ENCODE measurements around the gene DNAH17. TPM values are rescaled to one million over a fixed set of nuclear protein-coding genes. Genes with fewer than 3 reads are reported as not detected.

Gene DNAH17
- total and polyA plus RNA-seq, 2 of the 13 experiments (the other 11 are each of a cell fraction or from before 2014, with no cell fraction given), result 0.86 to 1.6 TPM

- intact Hi-C loops (cut with micrococcal nuclease; ENCODE audit: unreplicated experiment) (no loop called here), in situ Hi-C loops (cut with HindIII; ENCODE audit: extremely low pct_ligation_motif_present, low pct_unique_long_range_greater_than_20kb) (no loop called here)
- Histone ChIP-seq H3K9ac (ENCODE audit: insufficient read depth, low read depth, low read length) (no peak overlapping the region), H3K4me3 (replicated peaks in 1 of 3; ENCODE audit: insufficient read depth in 1 of 3, low read depth in 2 of 3, low read length in 3 of 3) (no peak overlapping the region), H4K20me1 (ENCODE audit: insufficient read depth, low read length) (peaks cover 20% of the 10 kb centered on the region; the same call in 1 of the 2 replicates), H2AFZ (ENCODE audit: low read length) (no peak overlapping the region), H3K4me2 (ENCODE audit: low read depth, low read length) (no peak overlapping the region), H3K27me3 (ENCODE audit: control insufficient read depth in 1 of 2, insufficient read depth in 2 of 2, low read length in 2 of 2) (no peaks in the 10 kb centered on the region), H3K9me3 (ENCODE audit: low read length) (no peaks in the 10 kb centered on the region), H3K27ac (ENCODE audit: extremely low read length, insufficient read depth, low read length) (no peak overlapping the region), H3K36me3 (replicated peaks in 1 of 2; ENCODE audit: control insufficient read depth in 1 of 2, insufficient read depth in 2 of 2, low read length in 2 of 2) (peaks cover 4 to 29% of the 10 kb centered on the region in 2 experiments), H3K4me1 (ENCODE audit: insufficient read depth, low read length) (peaks cover 19% of the 10 kb centered on the region), H3K79me2 (ENCODE audit: insufficient read depth, low read length) (peaks cover 83% of the 10 kb centered on the region)
- POLR2A ChIA-PET, result interaction anchor here (1.3 kb wide), 1 partner anchor 9 kb away, joined by 5 read pairs; the partner anchor contains the start of gene PGS1
- CTCF ChIA-PET (ENCODE audit: low intra/inter-chr PET ratio, low total read pairs), result no interaction called here
- ATAC-seq (no peak), DNase-seq (ENCODE audit: low spot score) (no peak), FAIRE-seq (no peak)
- TF ChIP-seq SSRP1 (CRISPR knock-in tag; IDR thresholded peaks at IDR 0.05) (no peak), TEAD3 (CRISPR knock-in tag; optimal IDR thresholded peaks at IDR 0.05; ENCODE audit: borderline replicate concordance) (no peak), ISL2 (CRISPR knock-in tag; IDR thresholded peaks at IDR 0.05) (no peak), RBAK (CRISPR knock-in tag; IDR thresholded peaks at IDR 0.05) (no peak), ARID5B (CRISPR knock-in tag; IDR thresholded peaks at IDR 0.05) (no peak), ZBTB8A (CRISPR knock-in tag; IDR thresholded peaks at IDR 0.05; ENCODE audit: borderline replicate concordance, low read depth) (no peak), TRAFD1 (CRISPR knock-in tag; IDR thresholded peaks at IDR 0.05; ENCODE audit: borderline replicate concordance) (no peak), ZNF282 (IDR thresholded peaks at IDR 0.05; ENCODE audit: partially characterized antibody) (no peak), MEF2D (CRISPR knock-in tag; IDR thresholded peaks at IDR 0.05) (no peak), CREB1 (IDR thresholded peaks at IDR 0.05) (no peak), CREB1 (CRISPR knock-in tag; IDR thresholded peaks at IDR 0.05) (no peak), SMAD1 (CRISPR knock-in tag; IDR thresholded peaks at IDR 0.05; ENCODE audit: borderline replicate concordance, low read depth) (no peak), E2F2 (CRISPR knock-in tag; IDR thresholded peaks at IDR 0.05; ENCODE audit: borderline replicate concordance) (no peak), HCFC1 (IDR thresholded peaks at IDR 0.05; ENCODE audit: low read depth, low read length) (no peak), ZNF773 (CRISPR knock-in tag; IDR thresholded peaks at IDR 0.05; ENCODE audit: borderline replicate concordance) (no peak), XBP1 (CRISPR knock-in tag; IDR thresholded peaks at IDR 0.05) (no peak), TGIF2 (CRISPR knock-in tag; IDR thresholded peaks at IDR 0.05) (no peak)
- 96% methylated on average over 10 of the region's 10 CpGs for WGBS (ENCODE audit: low lambda C conversion rate)
- no TSS peak for BruUV-seq (replicated peaks)
Measured at GRCh38 chr17:78387977-78388941, 188.9 kb downstream of the DNAH17 start.

Data from HepG2 (cell line).